Endothelial cell of umbilical vein (primary cell): Measurements from ENCODE around the gene MGLL. TPM values are rescaled to one million over a fixed set of nuclear protein-coding genes. Genes with fewer than 3 reads are reported as not detected.

Experiments used
- BruUV-seq: library from RNA; stranded (reverse); fragments of 400-500 nt; replicated peaks from 2 replicates; lab custom pipeline; 2021; lab: Mats Ljungman, UMichigan
- CTCF ChIA-PET: fragments of 300-600, 350-600 bp; sonication (Branson Sonifier 250); formaldehyde crosslinking; loops from one replicate; lab custom pipeline; 2021; ENCODE audit warnings: antibody characterized with exemption, inconsistent platforms; lab: Charles Lee
- POLR2A ChIA-PET: fragments of 300-600, 350-600 bp; sonication (Branson Sonifier 250); formaldehyde crosslinking; loops from one replicate; lab custom pipeline; 2021; ENCODE audit warnings: antibody characterized with exemption, inconsistent platforms; lab: Charles Lee
- DNase-seq: peaks from one replicate; pipeline ENCODE4 v3.0.0-alpha.2; 2011; ENCODE audit warnings: low read depth, low spot score
- FAIRE-seq: peaks from 2 replicates; lab custom pipeline; 2011; peaks lifted over from hg19 to GRCh38; lab: Jason Lieb, UNC
- H2AFZ ChIP-seq: 2 replicates; pipeline ENCODE4 v1.6.0; 2012; ENCODE audit warnings: low read depth, low read length, control low read depth, inconsistent platforms
- H3K27ac ChIP-seq: 2 replicates; pipeline ENCODE4 v1.5.1; 2011; ENCODE audit warnings: low read depth, mild to moderate bottlenecking, control low read depth, low read length, moderate library complexity; ENCODE audit not compliant: insufficient read depth
- H3K27me3 ChIP-seq, 2 experiments: 2 replicates each; pipeline versions ENCODE4 v1.6.0 to v1.6.1; 2011; ENCODE audit warnings: low read length in 2 of 2, mixed read lengths in 1 of 2; ENCODE audit not compliant: control insufficient read depth in 2 of 2, insufficient read depth in 2 of 2
- H3K36me3 ChIP-seq, 2 experiments: 2 replicates in 1 of 2; 3 replicates in 1 of 2; pipeline ENCODE4 v1.5.1; 2011; ENCODE audit warnings: low read length in 2 of 2, mild to moderate bottlenecking in 1 of 2, moderate library complexity in 1 of 2; ENCODE audit not compliant: control insufficient read depth in 2 of 2, insufficient read depth in 2 of 2; ENCODE audit errors: extremely low read depth in 1 of 2
- H3K4me1 ChIP-seq: 3 replicates; pipeline ENCODE4 v1.5.1; 2011; ENCODE audit warnings: mild to moderate bottlenecking, low read length; ENCODE audit not compliant: control insufficient read depth, insufficient read depth; ENCODE audit errors: extremely low read depth
- H3K4me2 ChIP-seq: 2 replicates; pipeline ENCODE4 v1.6.1; 2011; ENCODE audit warnings: low read length, control low read depth, mixed read lengths; ENCODE audit not compliant: insufficient read depth
- H3K4me3 ChIP-seq, 3 experiments: fragments of 200-600 bp in 1 of 3; sonication (generic), shearing (Covaris generic) in 1 of 3; replicated peaks in 1 of 3; 2 replicates each; pipeline ENCODE4 v1.5.1; 2011 to 2016; ENCODE audit warnings: control low read depth in 3 of 3, low read length in 3 of 3, mild to moderate bottlenecking in 2 of 3, inconsistent platforms in 1 of 3, low read depth in 1 of 3, moderate library complexity in 1 of 3; ENCODE audit not compliant: insufficient read depth in 1 of 3
- H3K79me2 ChIP-seq: 2 replicates; pipeline ENCODE4 v1.6.0; 2012; ENCODE audit warnings: low read length, inconsistent platforms; ENCODE audit not compliant: control insufficient read depth, insufficient read depth
- H3K9ac ChIP-seq: replicated peaks from 2 replicates; pipeline ENCODE3; 2011; ENCODE audit warnings: low read length, control low read depth; ENCODE audit not compliant: insufficient read depth; ENCODE audit errors: extremely low read depth
- H3K9me1 ChIP-seq: replicated peaks from 3 replicates; pipeline ENCODE4 v1.6.0; 2011; ENCODE audit warnings: mild to moderate bottlenecking, low read length; ENCODE audit not compliant: control insufficient read depth, insufficient read depth; ENCODE audit errors: extremely low read depth
- H3K9me3 ChIP-seq: replicated peaks from 2 replicates; pipeline ENCODE4 v1.5.1; 2012; ENCODE audit warnings: low read length, inconsistent platforms; ENCODE audit not compliant: control insufficient read depth, insufficient read depth
- H4K20me1 ChIP-seq: replicated peaks from 2 replicates; pipeline ENCODE3; 2011; ENCODE audit warnings: mild to moderate bottlenecking, low read length; ENCODE audit not compliant: control insufficient read depth, insufficient read depth; ENCODE audit errors: extremely low read depth
- EZH2 ChIP-seq: IDR thresholded peaks from 2 replicates; pipeline ENCODE4 v1.6.1; 2012; ENCODE audit warnings: borderline replicate concordance, low read depth, mild to moderate bottlenecking, moderate library complexity, low read length, inconsistent platforms; ENCODE audit not compliant: severe bottlenecking
- FOS ChIP-seq: IDR thresholded peaks from 2 replicates; pipeline ENCODE4 v1.6.1; 2011; ENCODE audit warnings: mild to moderate bottlenecking, low read length, moderate library complexity, borderline replicate concordance; ENCODE audit not compliant: insufficient read depth
- GATA2 ChIP-seq: IDR thresholded peaks from 2 replicates; pipeline ENCODE4 v1.7.0; 2011; ENCODE audit warnings: low read depth, mild to moderate bottlenecking, moderate library complexity, mixed read lengths, low read length; ENCODE audit not compliant: insufficient read length, insufficient read depth
- JUN ChIP-seq: IDR thresholded peaks from 2 replicates; pipeline ENCODE4 v1.6.1; 2011; ENCODE audit warnings: borderline replicate concordance, low read depth; ENCODE audit not compliant: insufficient read length, insufficient read depth
- MAX ChIP-seq: IDR thresholded peaks from 2 replicates; pipeline ENCODE4 v1.6.1; 2011; ENCODE audit not compliant: insufficient read depth, insufficient read length
- MYC ChIP-seq: IDR thresholded peaks from one replicate; pipeline ENCODE4 v1.6.1; 2011; ENCODE audit warnings: mild to moderate bottlenecking, low read depth, low read length
- POLR2A ChIP-seq: IDR thresholded peaks from 2 replicates; pipeline ENCODE4 v1.6.1; 2012; ENCODE audit warnings: low read depth, mild to moderate bottlenecking, control low read depth, low read length
- POLR2AphosphoS5 ChIP-seq: IDR thresholded peaks from 2 replicates; pipeline ENCODE4 v1.6.1; 2012; ENCODE audit warnings: low read depth, mild to moderate bottlenecking, control low read depth, low read length, moderate library complexity; ENCODE audit not compliant: insufficient read depth
- dilution Hi-C: fragments of 300-500 bp; cut with MboI; formaldehyde crosslinking; loops from one replicate; pipeline ENCODE4 v1.15.0; 2019; ENCODE audit warnings: low sequenced_read_pairs; ENCODE audit not compliant: extremely low pct_ligation_motif_present
- intact Hi-C: fragments of 100-400 bp; cut with micrococcal nuclease; formaldehyde crosslinking; loops from one replicate; pipeline ENCODE4 v1.10.0; 2022
- polyA plus RNA-seq, 4 experiments: library from polyadenylated mRNA; depleted of rRNA in 3 of 4; stranded (reverse) in 3 of 4; unstranded in 1 of 4; fragments of >200 nt; gene quantifications; 2 replicates each; pipeline versions ENCODE4 v1.2.1 to v1.2.3, GENCODE V29; 2011 to 2012; ENCODE audit warnings: missing spikeins in 1 of 4
- total RNA-seq: library from RNA; stranded (reverse); gene quantifications from 2 replicates; pipeline ENCODE4 v1.2.3, GENCODE V29; 2021
- TF ChIP-seq, protein P1 (sequence below), 2 donors: IDR thresholded peaks; 1 replicate in 1 of 2; 2 replicates in 1 of 2; pipeline ENCODE4 v1.5.1; 2011; ENCODE audit warnings: low read length in 2 of 2, mild to moderate bottlenecking in 2 of 2, moderate library complexity in 2 of 2, control low read depth in 1 of 2, inconsistent platforms in 1 of 2, low read depth in 1 of 2; ENCODE audit not compliant: insufficient read depth in 1 of 2; ENCODE audit errors: extremely low read depth in 1 of 2

The MGLL gene
- total and polyA plus RNA-seq, 2 donors (not counting 3 experiments of a cell fraction or from before 2014, with no cell fraction given) = 30.7 to 60.2 TPM

- H3K79me2 ChIP-seq = peaks cover 16% of the 10 kb centered on the region
- TF ChIP-seq, protein P1, sequence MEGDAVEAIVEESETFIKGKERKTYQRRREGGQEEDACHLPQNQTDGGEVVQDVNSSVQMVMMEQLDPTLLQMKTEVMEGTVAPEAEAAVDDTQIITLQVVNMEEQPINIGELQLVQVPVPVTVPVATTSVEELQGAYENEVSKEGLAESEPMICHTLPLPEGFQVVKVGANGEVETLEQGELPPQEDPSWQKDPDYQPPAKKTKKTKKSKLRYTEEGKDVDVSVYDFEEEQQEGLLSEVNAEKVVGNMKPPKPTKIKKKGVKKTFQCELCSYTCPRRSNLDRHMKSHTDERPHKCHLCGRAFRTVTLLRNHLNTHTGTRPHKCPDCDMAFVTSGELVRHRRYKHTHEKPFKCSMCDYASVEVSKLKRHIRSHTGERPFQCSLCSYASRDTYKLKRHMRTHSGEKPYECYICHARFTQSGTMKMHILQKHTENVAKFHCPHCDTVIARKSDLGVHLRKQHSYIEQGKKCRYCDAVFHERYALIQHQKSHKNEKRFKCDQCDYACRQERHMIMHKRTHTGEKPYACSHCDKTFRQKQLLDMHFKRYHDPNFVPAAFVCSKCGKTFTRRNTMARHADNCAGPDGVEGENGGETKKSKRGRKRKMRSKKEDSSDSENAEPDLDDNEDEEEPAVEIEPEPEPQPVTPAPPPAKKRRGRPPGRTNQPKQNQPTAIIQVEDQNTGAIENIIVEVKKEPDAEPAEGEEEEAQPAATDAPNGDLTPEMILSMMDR (IDR thresholded peaks at IDR 0.05; ENCODE audit: extremely low read depth in 1 of 2, insufficient read depth in 1 of 2, low read depth in 1 of 2, low read length in 2 of 2) = no peak
- TF ChIP-seq EZH2 (no peak), MAX (no peak), FOS (peak; percentile 61), POLR2AphosphoS5 (peak; percentile 46), POLR2A (no peak), JUN (no peak), MYC (no peak), GATA2 (no peak)
- dilution Hi-C loops = no loop called here
- peak overlapping the region; percentile 91 for H3K27ac ChIP-seq
- ChIA-PET POLR2A (interaction anchor here (0.5 kb wide), 1 partner anchor 54 kb away, joined by 3 read pairs; no protein-coding TSS in a partner anchor), CTCF (interaction anchor here (1.1 to 2.2 kb wide), 4 partner anchors 18 to 44 kb away, joined by 3 to 7 read pairs (median 5); no protein-coding TSS in a partner anchor)
- peak; percentile 97 for FAIRE-seq
- H3K9me1 ChIP-seq = no peaks in the 10 kb centered on the region
- H3K27me3 ChIP-seq = no peaks in the 10 kb centered on the region
- peak overlapping the region; percentile 87 for H3K4me2 ChIP-seq
- peak overlapping the region; percentile 58 for H3K9ac ChIP-seq
- H3K9me3 ChIP-seq = no peaks in the 10 kb centered on the region
- peak overlapping the region; percentile 21 for H2AFZ ChIP-seq
- intact Hi-C loops = loop anchor here (1.0 to 2.0 kb wide), 4 partner anchors 33 to 86 kb away; no protein-coding TSS in a partner anchor
- H4K20me1 ChIP-seq = no peaks in the 10 kb centered on the region
- peak overlapping the region in 1 of 3 experiments; percentile 41 for H3K4me3 ChIP-seq
- TSS peak; percentile 94 for BruUV-seq
- H3K4me1 ChIP-seq = peaks cover 43% of the 10 kb centered on the region
- no peaks in the 10 kb centered on the region for H3K36me3 ChIP-seq
- peak; percentile 75 for DNase-seq
Observed at GRCh38 chr3:127734754-127735473, 87.4 kb downstream of the MGLL start.
